HepG2 (cell line): ENCODE measurements around the gene MBTD1. TPM values are rescaled to one million over a fixed set of nuclear protein-coding genes. Genes with fewer than 3 reads are reported as not detected.
A peak's percentile ranks its signal among the peaks of the same experiment; 100 is the strongest.

ENCODE experiments used
- ATAC-seq: fragments of 200-7000 bp; cut with Tn5 transposase; 3 replicates; pipeline ENCODE4 v1.9.1; 2020; ENCODE audit warnings: mild to moderate bottlenecking, moderate library complexity
- Bru-seq: library from RNA; stranded (reverse); fragments of 400-500 nt; gene quantifications from one replicate; lab custom pipeline; 2021; lab: Mats Ljungman, UMichigan
- BruChase-seq, 2 experiments: library from RNA; stranded (reverse); fragments of 400-500 nt; gene quantifications; one replicate each; lab custom pipeline; 2021; lab: Mats Ljungman, UMichigan
- BruUV-seq: library from RNA; stranded (reverse); fragments of 400-500 nt; replicated peaks from 2 replicates; lab custom pipeline; 2021; lab: Mats Ljungman, UMichigan
- CTCF ChIA-PET: fragments of 300-600 bp; formaldehyde crosslinking; extraction: SDS; loops from one replicate; lab custom pipeline; 2021; ENCODE audit warnings: low total read pairs, inconsistent platforms, low intra/inter-chr PET ratio; lab: Yijun Ruan, JAX
- POLR2A ChIA-PET: fragments of 350-600 bp; sonication (Branson Sonifier 250); formaldehyde crosslinking; loops from one replicate; lab custom pipeline; 2020; ENCODE audit warnings: antibody characterized with exemption, inconsistent platforms; lab: Yijun Ruan, JAX
- DNase-seq: peaks from one replicate; pipeline ENCODE4 v3.0.0-alpha.2; 2015; ENCODE audit warnings: low spot score
- FAIRE-seq: peaks from 3 replicates; lab custom pipeline; 2011; peaks lifted over from hg19 to GRCh38; lab: Jason Lieb, UNC
- H2AFZ ChIP-seq: one replicate; pipeline ENCODE4 v1.6.1; 2011; ENCODE audit warnings: low read length, inconsistent platforms
- H3K27ac ChIP-seq: fragments of 300-600 bp; 3 replicates; pipeline ENCODE4 v1.8.0; 2011; ENCODE audit warnings: mixed run types, mild to moderate bottlenecking, mixed read lengths, low read length, inconsistent platforms; ENCODE audit not compliant: insufficient read depth; ENCODE audit errors: extremely low read length
- H3K27me3 ChIP-seq, 2 experiments: fragments of 200-600 bp in 1 of 2; 2 replicates in 1 of 2; 3 replicates in 1 of 2; pipeline versions ENCODE4 v1.6.0 to v1.8.0; 2011; ENCODE audit warnings: low read length in 2 of 2, mild to moderate bottlenecking in 2 of 2, moderate library complexity in 2 of 2, inconsistent platforms in 1 of 2; ENCODE audit not compliant: insufficient read depth in 2 of 2, control insufficient read depth in 1 of 2
- H3K36me3 ChIP-seq, 2 experiments: fragments of 200-600 bp in 1 of 2; replicated peaks in 1 of 2; 2 replicates in 1 of 2; 3 replicates in 1 of 2; pipeline versions ENCODE4 v1.5.1 to v1.8.0; 2011; ENCODE audit warnings: low read length in 2 of 2, inconsistent platforms in 1 of 2; ENCODE audit not compliant: insufficient read depth in 2 of 2, control insufficient read depth in 1 of 2
- H3K4me1 ChIP-seq: 2 replicates; pipeline ENCODE4 v1.5.1; 2012; ENCODE audit warnings: low read length, inconsistent platforms; ENCODE audit not compliant: insufficient read depth
- H3K4me2 ChIP-seq: 2 replicates; pipeline ENCODE4 v1.6.0; 2011; ENCODE audit warnings: low read depth, low read length, inconsistent platforms
- H3K4me3 ChIP-seq, 3 experiments: fragments of 200-600 bp in 1 of 3; sonication (generic), shearing (Covaris generic) in 1 of 3; replicated peaks in 1 of 3; 2 replicates each; pipeline ENCODE4 v1.5.1; 2011 to 2016; ENCODE audit warnings: low read length in 3 of 3, inconsistent platforms in 2 of 3, low read depth in 2 of 3, mild to moderate bottlenecking in 2 of 3, control low read depth in 1 of 3, mixed read lengths in 1 of 3; ENCODE audit not compliant: insufficient read depth in 1 of 3
- H3K79me2 ChIP-seq: one replicate; pipeline ENCODE4 v1.6.1; 2011; ENCODE audit warnings: low read length, inconsistent platforms; ENCODE audit not compliant: insufficient read depth
- H3K9ac ChIP-seq: 2 replicates; pipeline ENCODE4 v1.6.0; 2011; ENCODE audit warnings: mild to moderate bottlenecking, low read depth, low read length, inconsistent platforms; ENCODE audit not compliant: insufficient read depth
- H3K9me3 ChIP-seq: 2 replicates; pipeline ENCODE4 v1.5.1; 2012; ENCODE audit warnings: mild to moderate bottlenecking, low read length
- H4K20me1 ChIP-seq: 2 replicates; pipeline ENCODE4 v1.6.0; 2011; ENCODE audit warnings: inconsistent platforms, mild to moderate bottlenecking, low read length, moderate library complexity; ENCODE audit not compliant: insufficient read depth
- CREM ChIP-seq, 2 experiments: sonication (generic) in 1 of 2; formaldehyde crosslinking in 1 of 2; IDR thresholded peaks; 2 replicates each; pipeline versions ENCODE4 v1.4.0 to v1.6.1; 2016 to 2020; ENCODE audit warnings: antibody characterized with exemption in 1 of 2, mild to moderate bottlenecking in 1 of 2, missing genetic modification reagents in 1 of 2
- KAT2B ChIP-seq: fragments of 150-350 bp; IDR thresholded peaks from 2 replicates; pipeline ENCODE4 v1.6.1; 2014; ENCODE audit warnings: low read depth, low read length, borderline replicate concordance
- PAF1 ChIP-seq: IDR thresholded peaks from 2 replicates; pipeline ENCODE4 v1.6.1; 2016; ENCODE audit warnings: missing genetic modification reagents, missing compliant biosample characterization
- RERE ChIP-seq: IDR thresholded peaks from 2 replicates; pipeline ENCODE4 v1.6.1; 2016; ENCODE audit warnings: low read depth, missing genetic modification reagents, missing compliant biosample characterization
- ZBTB21 ChIP-seq: sonication (generic); formaldehyde crosslinking; IDR thresholded peaks from 2 replicates; pipeline ENCODE4 v1.4.0; 2020; ENCODE audit warnings: missing genetic modification reagents
- ZNF512B ChIP-seq: sonication (generic); formaldehyde crosslinking; IDR thresholded peaks from 2 replicates; pipeline ENCODE4 v1.5.1; 2020; ENCODE audit warnings: missing genetic modification reagents, mild to moderate bottlenecking, borderline replicate concordance
- WGBS: methylation state at CpG from one replicate; pipeline ENCODE4 v1.1.6; 2017; ENCODE audit warnings: low lambda C conversion rate; 5-methylcytosine and 5-hydroxymethylcytosine counted together
- in situ Hi-C: cut with HindIII; loops from 2 replicates; pipeline ENCODE4 v1.10.0; 2017; ENCODE audit warnings: low pct_unique_long_range_greater_than_20kb; ENCODE audit not compliant: extremely low pct_ligation_motif_present
- intact Hi-C: fragments of 100-400 bp; cut with micrococcal nuclease; formaldehyde crosslinking; loops from one replicate; pipeline ENCODE4 v1.10.0; 2022; ENCODE audit not compliant: unreplicated experiment
- long read RNA-seq, 2 experiments: library from RNA in 1 of 2; library from polyadenylated mRNA in 1 of 2; stranded (forward) in 1 of 2; unstranded in 1 of 2; transcript quantifications; one replicate each; pipeline ENCODE4 v2.0.0, GENCODE V29; 2019 to 2022
- polyA minus RNA-seq, 3 experiments: library from RNA; depleted of rRNA, polyadenylated mRNA; stranded (reverse); fragments of >200 nt; gene quantifications; 2 replicates each; pipeline ENCODE4 v1.2.3, GENCODE V29; 2011; ENCODE audit warnings: low replicate concordance in 1 of 3
- polyA plus RNA-seq, 8 experiments: library from polyadenylated mRNA; depleted of rRNA in 3 of 8; stranded (reverse) in 7 of 8; unstranded in 1 of 8; fragments of >200 nt; fragmentation: Illumina TruSeq in 4 of 8; extraction: Trizol in 4 of 8; gene quantifications; 2 replicates each; pipeline versions ENCODE4 v1.2.1 to v1.2.3, GENCODE V29; 2011 to 2016; ENCODE audit warnings: low read depth in 4 of 8, missing spikeins in 1 of 8, mixed read lengths in 1 of 8; ENCODE audit not compliant: insufficient read depth in 1 of 8
- total RNA-seq, 5 experiments: library from RNA; depleted of rRNA; stranded (reverse); fragments of >200 nt; fragmentation: Illumina TruSeq; extraction: Trizol; gene quantifications; 2 replicates each; pipeline ENCODE4 v1.2.3, GENCODE V29; 2016; ENCODE audit warnings: low read depth in 1 of 5

The MBTD1 gene
- total RNA-seq (2016; rRNA removed; fragmentation: Illumina TruSeq; extraction: Trizol) = 20.9 and 21.7 TPM in 2 replicates
- total RNA-seq (2016; cell fraction: cytosol; rRNA removed; fragmentation: Illumina TruSeq; extraction: Trizol; ENCODE audit: low read depth) = 12.7 and 15.2 TPM in 2 replicates
- total RNA-seq (2016; cell fraction: insoluble cytoplasmic fraction; rRNA removed; fragmentation: Illumina TruSeq; extraction: Trizol) = 20.5 and 21.6 TPM in 2 replicates
- total RNA-seq (2016; cell fraction: membrane; rRNA removed; fragmentation: Illumina TruSeq; extraction: Trizol) = 11.8 and 12.7 TPM in 2 replicates
- total RNA-seq (2016; cell fraction: nucleus; rRNA removed; fragmentation: Illumina TruSeq; extraction: Trizol) = 39.9 and 43.9 TPM in 2 replicates
- 17.4 and 20.9 TPM in 2 replicates for polyA plus RNA-seq (2011; rRNA removed)
- 6.1 and 11.1 TPM in 2 replicates for polyA plus RNA-seq (2011; cell fraction: cytosol; rRNA removed)
- polyA plus RNA-seq (2011; cell fraction: nucleus; rRNA removed) = 15.4 and 20.9 TPM in 2 replicates
- polyA plus RNA-seq (2012) = 19.7 and 28.2 TPM in 2 replicates
- 0.93 TPM in 2 replicates for polyA plus RNA-seq (2016; cell fraction: cytosol; fragmentation: Illumina TruSeq; extraction: Trizol; ENCODE audit: low read depth)
- 19.2 and 20.3 TPM in 2 replicates for polyA plus RNA-seq (2016; cell fraction: insoluble cytoplasmic fraction; fragmentation: Illumina TruSeq; extraction: Trizol; ENCODE audit: low read depth)
- 4.2 and 4.3 TPM in 2 replicates for polyA plus RNA-seq (2016; cell fraction: membrane; fragmentation: Illumina TruSeq; extraction: Trizol; ENCODE audit: low read depth)
- polyA plus RNA-seq (2016; cell fraction: nucleus; fragmentation: Illumina TruSeq; extraction: Trizol; ENCODE audit: insufficient read depth, low read depth) = 33.0 and 35.5 TPM in 2 replicates
- polyA minus RNA-seq (2011; rRNA and poly(A)+ RNA removed; ENCODE audit: low replicate concordance) = 6.1 and 11.3 TPM in 2 replicates
- polyA minus RNA-seq (2011; cell fraction: cytosol; rRNA and poly(A)+ RNA removed) = 16.7 and 17.5 TPM in 2 replicates
- polyA minus RNA-seq (2011; cell fraction: nucleus; rRNA and poly(A)+ RNA removed) = 106 and 110 TPM in 2 replicates
- percentile 93 among the genes with signal in this experiment for Bru-seq, nascent RNA
- BruChase-seq, experiment 1, labeled RNA remaining after a 6-hour chase = percentile 88 among the genes with signal in this experiment
- BruChase-seq, experiment 2, labeled RNA remaining after a 2-hour chase = percentile 91 among the genes with signal in this experiment
- long read RNA-seq, experiment 1, partial matches to known transcripts = 3 of 8 reads
- long read RNA-seq, experiment 1, other reads (novel, unspliced or antisense) = 5 of 8 reads
- long read RNA-seq, experiment 2, partial matches to known transcripts = 0 of 19 reads
- long read RNA-seq, experiment 2, other reads (novel, unspliced or antisense) = 19 of 19 reads

GRCh38 chr17:51259564-51260236 is at the start of gene MBTD1:
MBTD1 (minus strand) TSS chr17:51260049; CDS start chr17:51225161, 34,888 bp downstream.
- intact Hi-C loops = loop anchor here (2.0 kb wide), 1 partner anchor 93 kb away; the partner anchor contains the start of gene NME2
- Histone ChIP-seq H3K79me2 (peaks cover 91% of the 10 kb centered on the region), H3K4me3 (peak within 1 kb of the TSS; percentile 94 to 96 (median 96)), H3K9me3 (no peaks in the 10 kb centered on the region), H3K4me2 (peak within 1 kb of the TSS; percentile 93), H4K20me1 (peaks cover 65% of the 10 kb centered on the region), H3K9ac (peak within 1 kb of the TSS; percentile 98), H2AFZ (peak within 1 kb of the TSS; percentile 96), H3K36me3 (peaks cover 9 to 20% of the 10 kb centered on the region in 2 experiments; a peak in 4 of 5 replicates), H3K4me1 (peaks cover 73% of the 10 kb centered on the region), H3K27ac (peak within 1 kb of the TSS; percentile 99), H3K27me3 (no peaks in the 10 kb centered on the region; a peak in 1 of 5 replicates)
- BruUV-seq = no TSS peak
- in situ Hi-C loops = no loop called here
- FAIRE-seq (peak; percentile 72), DNase-seq (peak; percentile 98), ATAC-seq (peak; percentile 91)
- 2% methylated on average over 36 of the region's 42 CpGs for WGBS
- POLR2A ChIA-PET = interaction anchor here (1.7 kb wide), 1 partner anchor 12 kb away, joined by 4 read pairs; no protein-coding TSS in a partner anchor
- CTCF ChIA-PET = no interaction called here
- no peak for TF ChIP-seq ZBTB21 (CRISPR knock-in tag)
- 0 out of 2 replicates have a peak, but pooled peaks have one; percentile 26 for TF ChIP-seq ZNF512B (CRISPR knock-in tag)
- no peak for TF ChIP-seq PAF1 (CRISPR knock-in tag)
- TF ChIP-seq CREM (IDR thresholded peaks at IDR 0.05) = no peak
- no peak for TF ChIP-seq CREM (CRISPR knock-in tag; IDR thresholded peaks at IDR 0.05)
- TF ChIP-seq KAT2B = no peak
- no peak for TF ChIP-seq RERE (CRISPR knock-in tag)
